ENCODE results near the gene ITIH1.
A peak's percentile ranks its signal among the peaks of the same experiment; 100 is the strongest.

Gene ITIH1

DNA sequence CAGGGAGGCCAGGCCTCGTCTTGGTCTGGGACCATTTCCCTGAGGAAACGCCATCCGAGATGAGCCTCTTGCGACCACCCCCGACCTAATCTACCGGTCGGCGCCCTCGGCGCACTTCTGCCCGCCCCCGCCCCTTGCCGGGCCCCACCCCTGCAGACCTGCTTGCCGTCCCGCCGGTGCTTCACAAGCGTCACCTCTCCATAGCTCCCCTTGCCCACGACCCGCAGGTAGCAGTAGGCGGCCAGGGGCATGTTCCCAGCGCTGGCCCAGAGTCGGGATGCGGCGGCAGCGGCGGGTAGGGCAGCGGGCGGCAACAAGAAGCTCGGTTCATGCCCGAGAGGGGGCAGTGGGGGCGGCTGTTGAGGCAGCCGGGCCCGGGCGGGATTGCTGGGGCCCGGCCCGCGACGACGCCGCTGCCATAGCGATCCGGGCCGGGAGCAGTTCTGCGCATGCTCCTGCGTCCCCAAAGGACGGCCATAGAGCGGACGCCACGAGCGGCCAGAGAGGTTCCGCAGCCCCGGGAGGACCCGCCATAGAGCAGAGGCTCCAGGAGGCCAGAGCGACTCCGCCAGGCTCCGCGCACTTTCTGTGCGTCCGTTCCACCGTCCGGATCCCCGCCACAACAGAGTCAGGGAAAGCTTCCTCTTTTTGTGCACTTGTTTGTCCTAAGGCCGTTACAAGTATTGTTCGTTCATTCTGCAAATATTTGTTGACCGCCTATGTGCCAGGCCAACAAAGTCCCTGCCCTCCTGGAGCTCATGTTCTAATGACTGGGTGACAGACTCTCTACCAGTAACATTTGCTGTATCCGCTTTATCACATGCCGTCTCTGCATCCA is 6.7 kb upstream of the ITIH1 start, which contains the start of gene NEK4:
TSS of gene NEK4 (minus strand) at position 445 of the 838 bp plus-strand sequence. CDS start at position 251, 194 bp downstream.
- DNase-seq (ENCODE audit: low spot score) (peak; percentile 93), ATAC-seq (ENCODE audit: low read depth) (peak; percentile 98)
- H3K9me3 ChIP-seq (ENCODE audit: severe bottlenecking) = no peaks in the 10 kb centered on the region
- TF ChIP-seq, protein P1, sequence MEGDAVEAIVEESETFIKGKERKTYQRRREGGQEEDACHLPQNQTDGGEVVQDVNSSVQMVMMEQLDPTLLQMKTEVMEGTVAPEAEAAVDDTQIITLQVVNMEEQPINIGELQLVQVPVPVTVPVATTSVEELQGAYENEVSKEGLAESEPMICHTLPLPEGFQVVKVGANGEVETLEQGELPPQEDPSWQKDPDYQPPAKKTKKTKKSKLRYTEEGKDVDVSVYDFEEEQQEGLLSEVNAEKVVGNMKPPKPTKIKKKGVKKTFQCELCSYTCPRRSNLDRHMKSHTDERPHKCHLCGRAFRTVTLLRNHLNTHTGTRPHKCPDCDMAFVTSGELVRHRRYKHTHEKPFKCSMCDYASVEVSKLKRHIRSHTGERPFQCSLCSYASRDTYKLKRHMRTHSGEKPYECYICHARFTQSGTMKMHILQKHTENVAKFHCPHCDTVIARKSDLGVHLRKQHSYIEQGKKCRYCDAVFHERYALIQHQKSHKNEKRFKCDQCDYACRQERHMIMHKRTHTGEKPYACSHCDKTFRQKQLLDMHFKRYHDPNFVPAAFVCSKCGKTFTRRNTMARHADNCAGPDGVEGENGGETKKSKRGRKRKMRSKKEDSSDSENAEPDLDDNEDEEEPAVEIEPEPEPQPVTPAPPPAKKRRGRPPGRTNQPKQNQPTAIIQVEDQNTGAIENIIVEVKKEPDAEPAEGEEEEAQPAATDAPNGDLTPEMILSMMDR (IDR thresholded peaks at IDR 0.05; ENCODE audit: poor library complexity, severe bottlenecking) = no peak
- H3K4me3 ChIP-seq (ENCODE audit: severe bottlenecking) = peak within 1 kb of the TSS; percentile 81
- peak within 1 kb of the TSS; percentile 25 for H3K27ac ChIP-seq (ENCODE audit: poor library complexity, severe bottlenecking)
- peaks cover 18% of the 10 kb centered on the region for H3K36me3 ChIP-seq (ENCODE audit: low read depth)
- H3K27me3 ChIP-seq (ENCODE audit: insufficient read depth, poor library complexity, severe bottlenecking) = no peaks in the 10 kb centered on the region
- peaks cover 5% of the 10 kb centered on the region for H3K4me1 ChIP-seq (ENCODE audit: insufficient read depth, poor library complexity, severe bottlenecking)

DNA sequence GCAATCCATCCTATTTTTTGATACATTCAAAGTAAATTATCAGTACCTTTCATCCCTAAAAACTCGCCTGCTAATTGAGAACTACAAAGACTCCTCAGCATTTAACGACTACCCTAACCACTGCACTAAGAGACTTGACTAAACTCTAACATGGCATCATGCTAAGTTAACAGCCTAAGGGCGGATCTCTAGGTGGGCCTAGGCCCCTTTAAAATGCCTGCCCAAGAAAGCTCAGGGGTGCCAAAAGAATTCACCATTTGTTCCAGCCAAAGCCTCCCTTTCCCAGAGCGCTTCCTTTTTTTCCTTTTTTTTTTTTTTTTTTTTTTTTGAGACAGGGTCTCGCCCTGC is 6.1 kb upstream of the ITIH1 start:
- TF ChIP-seq, protein P1 (IDR thresholded peaks at IDR 0.05; ENCODE audit: poor library complexity, severe bottlenecking) = no peak
- no peaks in the 10 kb centered on the region for H3K27me3 ChIP-seq (ENCODE audit: insufficient read depth, poor library complexity, severe bottlenecking)
- peak overlapping the region; percentile 25 for H3K27ac ChIP-seq (ENCODE audit: poor library complexity, severe bottlenecking)
- DNase-seq (ENCODE audit: low spot score) (no peak), ATAC-seq (ENCODE audit: low read depth) (no peak)
- no peaks in the 10 kb centered on the region for H3K9me3 ChIP-seq (ENCODE audit: severe bottlenecking)
- peaks cover 12% of the 10 kb centered on the region for H3K36me3 ChIP-seq (ENCODE audit: low read depth)
- H3K4me3 ChIP-seq (ENCODE audit: severe bottlenecking) = peak overlapping the region; percentile 81
- H3K4me1 ChIP-seq (ENCODE audit: insufficient read depth, poor library complexity, severe bottlenecking) = peaks cover 5% of the 10 kb centered on the region

DNA sequence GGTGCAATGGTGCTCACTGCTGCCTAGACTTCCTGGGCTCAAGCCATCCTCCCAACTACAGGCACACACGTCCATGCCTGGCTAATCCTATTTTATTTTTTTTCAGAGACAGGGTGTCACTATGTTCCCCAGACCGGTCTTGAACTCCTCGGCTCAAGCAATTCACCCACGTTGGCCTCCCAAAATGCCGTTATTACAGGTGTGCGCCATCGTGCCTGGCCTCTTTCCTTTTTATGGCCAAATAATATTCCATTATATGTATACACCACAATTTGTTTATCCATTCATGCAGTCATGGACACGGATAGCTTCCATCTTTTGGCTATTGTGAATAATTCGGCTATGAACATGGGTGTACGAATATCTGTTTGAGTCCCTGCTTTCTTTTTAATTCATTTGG is 5.7 kb upstream of the ITIH1 start:
- peaks cover 9% of the 10 kb centered on the region; the same call in 1 of the 2 replicates for H3K36me3 ChIP-seq (ENCODE audit: low read depth)

DNA sequence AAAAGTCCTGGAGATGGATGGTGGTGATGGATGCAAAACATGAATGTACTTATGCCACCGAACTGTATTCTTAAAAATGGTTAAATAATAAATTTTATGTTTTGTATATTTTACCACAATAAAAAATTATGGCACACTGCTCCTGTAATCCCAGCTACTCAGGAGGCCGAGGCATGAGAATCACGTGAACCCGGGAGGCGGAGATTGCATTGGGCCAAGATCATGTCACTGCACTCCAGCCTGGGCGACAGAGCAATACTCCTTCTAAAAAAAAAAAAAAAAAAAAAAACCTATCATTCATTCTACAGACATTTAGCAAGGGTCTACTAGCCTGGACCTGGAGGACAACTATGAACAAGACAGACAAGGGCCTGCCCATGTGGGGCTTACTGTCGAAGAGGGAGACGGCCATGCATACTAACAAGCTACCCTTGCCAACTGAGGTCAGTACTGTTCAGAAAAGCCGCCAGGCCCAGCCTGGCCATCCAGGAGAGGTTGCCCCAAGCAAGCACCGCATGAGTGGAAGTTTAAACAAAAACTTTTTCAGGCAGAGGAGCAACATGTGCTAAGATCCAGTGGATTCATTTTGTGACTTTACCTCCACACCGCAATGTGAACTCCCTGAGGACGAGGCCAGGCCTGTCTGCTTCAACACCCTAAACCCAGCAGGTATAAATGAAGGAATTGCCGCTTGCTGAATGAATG is 3.9 kb upstream of the ITIH1 start:
- DNase-seq (ENCODE audit: low spot score) = no peak
- H3K9me3 ChIP-seq (ENCODE audit: severe bottlenecking) = no peaks in the 10 kb centered on the region
- no peaks in the 10 kb centered on the region for H3K27me3 ChIP-seq (ENCODE audit: insufficient read depth, poor library complexity, severe bottlenecking)
- ATAC-seq (ENCODE audit: low read depth) = no peak
- peaks cover 2% of the 10 kb centered on the region; the same call in 1 of the 2 replicates for H3K36me3 ChIP-seq (ENCODE audit: low read depth)
- H3K4me1 ChIP-seq (ENCODE audit: insufficient read depth, poor library complexity, severe bottlenecking) = peaks cover 5% of the 10 kb centered on the region
- TF ChIP-seq, protein P1 (IDR thresholded peaks at IDR 0.05; ENCODE audit: poor library complexity, severe bottlenecking) = no peak
- no peak overlapping the region for H3K4me3 ChIP-seq (ENCODE audit: severe bottlenecking)
- H3K27ac ChIP-seq (ENCODE audit: poor library complexity, severe bottlenecking) = no peak overlapping the region

More for the DNA sequence above, 5.7 kb upstream of the ITIH1 start:
- TF ChIP-seq, protein P1 (IDR thresholded peaks at IDR 0.05; ENCODE audit: poor library complexity, severe bottlenecking) = no peak
- Histone ChIP-seq H3K27ac (ENCODE audit: poor library complexity, severe bottlenecking) (no peak overlapping the region), H3K9me3 (ENCODE audit: severe bottlenecking) (no peaks in the 10 kb centered on the region), H3K4me1 (ENCODE audit: insufficient read depth, poor library complexity, severe bottlenecking) (peaks cover 5% of the 10 kb centered on the region), H3K27me3 (ENCODE audit: insufficient read depth, poor library complexity, severe bottlenecking) (no peaks in the 10 kb centered on the region), H3K4me3 (ENCODE audit: severe bottlenecking) (no peak overlapping the region)
- DNase-seq (ENCODE audit: low spot score) = no peak
- ATAC-seq (ENCODE audit: low read depth) = no peak
